ENCODE data around the gene ATP2A3.

The ATP2A3 gene

DNA sequence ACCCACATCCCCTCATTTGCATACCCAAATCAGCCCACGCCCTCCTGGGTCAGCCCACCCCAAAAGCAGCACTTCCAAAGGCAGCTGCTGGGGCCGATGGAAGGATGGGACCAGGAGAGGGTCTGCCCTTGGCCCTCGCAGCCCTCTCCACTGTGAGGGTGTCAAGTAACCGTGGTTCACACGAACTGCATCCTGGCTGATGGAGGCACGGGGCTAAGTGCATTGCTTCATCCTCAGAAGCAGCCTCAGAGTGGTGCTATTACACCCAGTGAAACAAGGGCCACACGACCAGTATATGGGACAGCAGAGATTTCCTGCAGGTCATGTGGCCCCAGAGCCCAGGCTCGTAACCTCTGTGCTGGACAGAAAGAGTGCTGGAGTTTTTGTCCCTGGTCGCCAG is 13.2 kb upstream of the ATP2A3 start:
- no peak for ATAC-seq

DNA sequence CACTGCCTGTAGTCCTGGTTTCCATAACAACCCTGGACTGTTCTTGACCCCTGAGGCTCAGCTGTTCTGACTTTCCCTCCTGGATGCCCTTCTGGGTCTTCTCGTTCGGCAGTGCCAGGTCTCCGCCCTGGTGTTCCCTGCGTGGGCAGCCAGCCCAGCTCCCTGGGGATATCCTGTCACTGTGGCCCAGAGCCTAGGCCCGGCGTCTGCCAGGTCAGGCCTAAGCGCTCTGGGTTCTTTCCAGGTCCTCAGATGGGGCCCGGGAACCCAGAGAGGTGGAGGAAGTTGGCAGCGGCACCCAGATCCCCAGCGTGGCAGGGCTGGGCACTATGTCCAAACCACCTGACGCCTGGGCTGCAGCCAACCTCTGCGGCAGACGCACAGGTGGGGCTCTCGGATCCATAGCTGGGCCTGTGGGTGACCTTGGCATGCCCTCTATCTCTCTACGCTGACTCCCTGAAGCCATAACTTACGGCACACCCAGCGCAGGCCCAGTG is 12.5 kb upstream of the ATP2A3 start:
- TF ChIP-seq ZNF565 (CRISPR knock-in tag; conservative IDR thresholded peaks at IDR 0.05; ENCODE audit: low read depth) (no peak), CSDC2 (CRISPR knock-in tag; IDR thresholded peaks at IDR 0.05) (no peak), RARB (CRISPR knock-in tag; IDR thresholded peaks at IDR 0.05) (no peak)
- TF ChIP-seq, protein P1, sequence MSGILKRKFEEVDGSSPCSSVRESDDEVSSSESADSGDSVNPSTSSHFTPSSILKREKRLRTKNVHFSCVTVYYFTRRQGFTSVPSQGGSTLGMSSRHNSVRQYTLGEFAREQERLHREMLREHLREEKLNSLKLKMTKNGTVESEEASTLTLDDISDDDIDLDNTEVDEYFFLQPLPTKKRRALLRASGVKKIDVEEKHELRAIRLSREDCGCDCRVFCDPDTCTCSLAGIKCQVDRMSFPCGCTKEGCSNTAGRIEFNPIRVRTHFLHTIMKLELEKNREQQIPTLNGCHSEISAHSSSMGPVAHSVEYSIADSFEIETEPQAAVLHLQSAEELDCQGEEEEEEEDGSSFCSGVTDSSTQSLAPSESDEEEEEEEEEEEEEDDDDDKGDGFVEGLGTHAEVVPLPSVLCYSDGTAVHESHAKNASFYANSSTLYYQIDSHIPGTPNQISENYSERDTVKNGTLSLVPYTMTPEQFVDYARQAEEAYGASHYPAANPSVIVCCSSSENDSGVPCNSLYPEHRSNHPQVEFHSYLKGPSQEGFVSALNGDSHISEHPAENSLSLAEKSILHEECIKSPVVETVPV (CRISPR knock-in tag; IDR thresholded peaks at IDR 0.05) = no peak
- ATAC-seq = no peak

More for the DNA sequence above, 13.2 kb upstream of the ATP2A3 start:
- TF ChIP-seq RARB (CRISPR knock-in tag; IDR thresholded peaks at IDR 0.05) (no peak), TCF4 (CRISPR knock-in tag; IDR thresholded peaks at IDR 0.05; ENCODE audit: borderline replicate concordance) (no peak), ZNF70 (CRISPR knock-in tag; IDR thresholded peaks at IDR 0.05) (no peak), ZNF565 (CRISPR knock-in tag; conservative IDR thresholded peaks at IDR 0.05; ENCODE audit: low read depth) (no peak), TOX (CRISPR knock-in tag; IDR thresholded peaks at IDR 0.05; ENCODE audit: borderline replicate concordance) (no peak)

GRCh38 chr17:3974980-3975379 is 10.7 kb upstream of the ATP2A3 start:
- ATAC-seq = no peak
- no peak for TF ChIP-seq ZNF70 (CRISPR knock-in tag; IDR thresholded peaks at IDR 0.05)
- TF ChIP-seq TOX (CRISPR knock-in tag; IDR thresholded peaks at IDR 0.05; ENCODE audit: borderline replicate concordance) = no peak
- no peak for TF ChIP-seq TSHZ2 (CRISPR knock-in tag; IDR thresholded peaks at IDR 0.05)
- no peak for TF ChIP-seq TCF4 (CRISPR knock-in tag; IDR thresholded peaks at IDR 0.05; ENCODE audit: borderline replicate concordance)
- TF ChIP-seq, protein P2, sequence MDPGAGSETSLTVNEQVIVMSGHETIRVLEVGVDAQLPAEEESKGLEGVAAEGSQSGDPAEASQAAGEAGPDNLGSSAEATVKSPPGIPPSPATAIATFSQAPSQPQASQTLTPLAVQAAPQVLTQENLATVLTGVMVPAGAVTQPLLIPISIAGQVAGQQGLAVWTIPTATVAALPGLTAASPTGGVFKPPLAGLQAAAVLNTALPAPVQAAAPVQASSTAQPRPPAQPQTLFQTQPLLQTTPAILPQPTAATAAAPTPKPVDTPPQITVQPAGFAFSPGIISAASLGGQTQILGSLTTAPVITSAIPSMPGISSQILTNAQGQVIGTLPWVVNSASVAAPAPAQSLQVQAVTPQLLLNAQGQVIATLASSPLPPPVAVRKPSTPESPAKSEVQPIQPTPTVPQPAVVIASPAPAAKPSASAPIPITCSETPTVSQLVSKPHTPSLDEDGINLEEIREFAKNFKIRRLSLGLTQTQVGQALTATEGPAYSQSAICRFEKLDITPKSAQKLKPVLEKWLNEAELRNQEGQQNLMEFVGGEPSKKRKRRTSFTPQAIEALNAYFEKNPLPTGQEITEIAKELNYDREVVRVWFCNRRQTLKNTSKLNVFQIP (CRISPR knock-in tag; IDR thresholded peaks at IDR 0.05; ENCODE audit: borderline replicate concordance, low read depth) = no peak
- no peak for TF ChIP-seq ESRRG (CRISPR knock-in tag; IDR thresholded peaks at IDR 0.05)
- no peak for TF ChIP-seq ZFP30 (CRISPR knock-in tag; IDR thresholded peaks at IDR 0.05)
- no peak for TF ChIP-seq OSR1 (CRISPR knock-in tag; IDR thresholded peaks at IDR 0.05)
- no peak for TF ChIP-seq PPARA (CRISPR knock-in tag; IDR thresholded peaks at IDR 0.05; ENCODE audit: borderline replicate concordance)
- TF ChIP-seq CSDC2 (CRISPR knock-in tag; IDR thresholded peaks at IDR 0.05) = no peak
- no peak for TF ChIP-seq ZNF565 (CRISPR knock-in tag; conservative IDR thresholded peaks at IDR 0.05; ENCODE audit: low read depth)
- TF ChIP-seq, protein P3, sequence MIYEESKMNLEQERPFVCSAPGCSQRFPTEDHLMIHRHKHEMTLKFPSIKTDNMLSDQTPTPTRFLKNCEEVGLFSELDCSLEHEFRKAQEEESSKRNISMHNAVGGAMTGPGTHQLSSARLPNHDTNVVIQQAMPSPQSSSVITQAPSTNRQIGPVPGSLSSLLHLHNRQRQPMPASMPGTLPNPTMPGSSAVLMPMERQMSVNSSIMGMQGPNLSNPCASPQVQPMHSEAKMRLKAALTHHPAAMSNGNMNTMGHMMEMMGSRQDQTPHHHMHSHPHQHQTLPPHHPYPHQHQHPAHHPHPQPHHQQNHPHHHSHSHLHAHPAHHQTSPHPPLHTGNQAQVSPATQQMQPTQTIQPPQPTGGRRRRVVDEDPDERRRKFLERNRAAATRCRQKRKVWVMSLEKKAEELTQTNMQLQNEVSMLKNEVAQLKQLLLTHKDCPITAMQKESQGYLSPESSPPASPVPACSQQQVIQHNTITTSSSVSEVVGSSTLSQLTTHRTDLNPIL (CRISPR knock-in tag; IDR thresholded peaks at IDR 0.05; ENCODE audit: low read depth) = no peak

DNA sequence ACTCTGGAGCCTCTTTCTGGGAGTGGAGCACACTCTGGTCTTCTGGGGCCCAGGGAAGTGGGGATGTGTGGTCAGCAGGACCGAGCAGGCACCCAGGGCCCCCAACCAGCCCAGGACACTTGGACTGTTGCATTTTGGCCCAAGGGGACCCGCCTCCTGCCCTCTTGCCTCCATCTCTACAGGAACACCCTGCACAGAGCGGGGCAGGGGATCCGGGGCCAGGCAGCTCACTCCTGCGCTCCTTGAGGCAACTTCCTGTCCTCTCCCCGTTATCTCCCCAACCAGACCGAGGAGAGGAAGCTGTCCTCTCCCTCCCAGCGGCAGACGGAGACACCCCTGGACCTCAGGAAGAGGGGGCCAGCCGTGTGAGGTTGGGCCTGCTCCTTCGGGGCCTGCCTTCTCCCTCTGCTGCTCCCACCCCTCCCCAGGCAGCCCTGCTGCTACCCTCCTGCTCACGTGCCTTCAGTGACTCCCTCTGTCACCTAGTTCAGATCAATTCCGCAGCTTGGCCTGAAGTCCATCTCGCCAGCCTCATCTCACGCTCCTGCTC is 10.0 kb upstream of the ATP2A3 start:
- ATAC-seq = no peak
- TF ChIP-seq ESRRG (CRISPR knock-in tag; IDR thresholded peaks at IDR 0.05) (no peak), OSR1 (CRISPR knock-in tag; IDR thresholded peaks at IDR 0.05) (no peak), ZNF70 (CRISPR knock-in tag; IDR thresholded peaks at IDR 0.05) (no peak), CSDC2 (CRISPR knock-in tag; IDR thresholded peaks at IDR 0.05) (no peak), TSHZ2 (CRISPR knock-in tag; IDR thresholded peaks at IDR 0.05) (no peak), TOX (CRISPR knock-in tag; IDR thresholded peaks at IDR 0.05; ENCODE audit: borderline replicate concordance) (no peak), ARNTL (CRISPR knock-in tag; IDR thresholded peaks at IDR 0.05; ENCODE audit: borderline replicate concordance, low read depth) (no peak), ISL1 (CRISPR knock-in tag; IDR thresholded peaks at IDR 0.05) (no peak), PPARA (CRISPR knock-in tag; IDR thresholded peaks at IDR 0.05; ENCODE audit: borderline replicate concordance) (no peak), ZC3H10 (CRISPR knock-in tag; IDR thresholded peaks at IDR 0.05) (no peak), RARB (CRISPR knock-in tag; IDR thresholded peaks at IDR 0.05) (no peak), BACH2 (CRISPR knock-in tag; IDR thresholded peaks at IDR 0.05; ENCODE audit: borderline replicate concordance) (no peak), TCF4 (CRISPR knock-in tag; IDR thresholded peaks at IDR 0.05; ENCODE audit: borderline replicate concordance) (no peak)
- TF ChIP-seq, protein P2 (CRISPR knock-in tag; IDR thresholded peaks at IDR 0.05; ENCODE audit: borderline replicate concordance, low read depth) = no peak
- TF ChIP-seq, protein P4, sequence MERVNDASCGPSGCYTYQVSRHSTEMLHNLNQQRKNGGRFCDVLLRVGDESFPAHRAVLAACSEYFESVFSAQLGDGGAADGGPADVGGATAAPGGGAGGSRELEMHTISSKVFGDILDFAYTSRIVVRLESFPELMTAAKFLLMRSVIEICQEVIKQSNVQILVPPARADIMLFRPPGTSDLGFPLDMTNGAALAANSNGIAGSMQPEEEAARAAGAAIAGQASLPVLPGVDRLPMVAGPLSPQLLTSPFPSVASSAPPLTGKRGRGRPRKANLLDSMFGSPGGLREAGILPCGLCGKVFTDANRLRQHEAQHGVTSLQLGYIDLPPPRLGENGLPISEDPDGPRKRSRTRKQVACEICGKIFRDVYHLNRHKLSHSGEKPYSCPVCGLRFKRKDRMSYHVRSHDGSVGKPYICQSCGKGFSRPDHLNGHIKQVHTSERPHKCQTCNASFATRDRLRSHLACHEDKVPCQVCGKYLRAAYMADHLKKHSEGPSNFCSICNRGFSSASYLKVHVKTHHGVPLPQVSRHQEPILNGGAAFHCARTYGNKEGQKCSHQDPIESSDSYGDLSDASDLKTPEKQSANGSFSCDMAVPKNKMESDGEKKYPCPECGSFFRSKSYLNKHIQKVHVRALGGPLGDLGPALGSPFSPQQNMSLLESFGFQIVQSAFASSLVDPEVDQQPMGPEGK (CRISPR knock-in tag; IDR thresholded peaks at IDR 0.05; ENCODE audit: borderline replicate concordance) = no peak

Data from SK-N-SH treated with all-trans-retinoic acid at 6 μM for 48 hours (cell line).